Neural crest cell (in vitro differentiated cells): ENCODE measurements around the gene SLC5A2. TPM values are rescaled to one million over a fixed set of nuclear protein-coding genes. Genes with fewer than 3 reads are reported as not detected.
A peak's percentile ranks its signal among the peaks of the same experiment; 100 is the strongest.

ENCODE experiments used
- DNase-seq: peaks from one replicate; pipeline ENCODE4 v3.0.0; 2021; ENCODE audit warnings: low read depth, mixed read lengths, low spot score
- H3K27ac Mint-ChIP-seq: one replicate; pipeline ENCODE4 v1.8.0; 2021; ENCODE audit warnings: mild to moderate bottlenecking, mixed read lengths; ENCODE audit not compliant: unreplicated experiment
- H3K27me3 Mint-ChIP-seq: 2 replicates; pipeline ENCODE4 v1.8.0; 2021; ENCODE audit warnings: low read depth, mild to moderate bottlenecking, mixed read lengths
- H3K36me3 Mint-ChIP-seq: 2 replicates; pipeline ENCODE4 v1.8.0; 2021; ENCODE audit warnings: low read depth, mild to moderate bottlenecking, mixed read lengths
- H3K4me1 Mint-ChIP-seq: 2 replicates; pipeline ENCODE4 v1.8.0; 2021; ENCODE audit warnings: mixed read lengths
- H3K4me3 Mint-ChIP-seq: one replicate; pipeline ENCODE4 v1.8.0; 2021; ENCODE audit warnings: mild to moderate bottlenecking, mixed read lengths
- H3K9me3 Mint-ChIP-seq: 2 replicates; pipeline ENCODE4 v1.8.0; 2021; ENCODE audit warnings: mixed read lengths
- CTCF ChIP-seq: fragments of 200-600 bp; sonication (generic); conservative IDR thresholded peaks from 2 replicates; pipeline ENCODE4 v1.5.0; 2021; ENCODE audit warnings: antibody characterized with exemption, mild to moderate bottlenecking
- total RNA-seq: library from RNA; stranded (reverse); gene quantifications from 2 replicates; pipeline ENCODE4 v1.2.1, GENCODE V29; 2021

The SLC5A2 gene
- total RNA-seq, 1 donor from 2014 or later = not detected

- Mint-ChIP-seq H3K4me3 (peak overlapping the region; percentile 77), H3K27me3 (peaks cover 84% of the 10 kb centered on the region), H3K4me1 (peaks cover 29% of the 10 kb centered on the region)
These were observed 7.9 kb upstream of the SLC5A2 start for GRCh38 chr16:31474773-31475738.

GRCh38 chr16:31475946-31476302 lies 7.0 kb upstream of the SLC5A2 start:
- no peaks in the 10 kb centered on the region for H3K36me3 Mint-ChIP-seq
- DNase-seq = no peak
- no peaks in the 10 kb centered on the region for H3K9me3 Mint-ChIP-seq
- H3K27ac Mint-ChIP-seq = no peak overlapping the region
- H3K4me3 Mint-ChIP-seq = peak overlapping the region; percentile 77
- peaks cover 92% of the 10 kb centered on the region for H3K27me3 Mint-ChIP-seq
- H3K4me1 Mint-ChIP-seq = peaks cover 29% of the 10 kb centered on the region
- TF ChIP-seq CTCF = no peak

More at GRCh38 chr16:31474773-31475738, 7.9 kb upstream of the SLC5A2 start:
- no peak for DNase-seq
- TF ChIP-seq CTCF = no peak
- no peaks in the 10 kb centered on the region for H3K36me3 Mint-ChIP-seq
- no peaks in the 10 kb centered on the region for H3K9me3 Mint-ChIP-seq
- no peak overlapping the region for H3K27ac Mint-ChIP-seq

- Mint-ChIP-seq H3K36me3 (no peaks in the 10 kb centered on the region), H3K27ac (no peak overlapping the region), H3K4me3 (peak overlapping the region; percentile 77), H3K4me1 (peaks cover 23% of the 10 kb centered on the region), H3K27me3 (peaks cover 92% of the 10 kb centered on the region), H3K9me3 (no peaks in the 10 kb centered on the region)
- no peak for TF ChIP-seq CTCF
- no peak for DNase-seq
These were observed 6.4 kb upstream of the SLC5A2 start for GRCh38 chr16:31476303-31477219.

GRCh38 chr16:31477220-31478216 lies 5.4 kb upstream of the SLC5A2 start:
- peak overlapping the region; percentile 74 for H3K4me3 Mint-ChIP-seq
- peak; percentile 48 for DNase-seq
- H3K9me3 Mint-ChIP-seq = no peaks in the 10 kb centered on the region
- no peak overlapping the region for H3K27ac Mint-ChIP-seq
- H3K27me3 Mint-ChIP-seq = peaks cover 94% of the 10 kb centered on the region
- peak; percentile 50 for TF ChIP-seq CTCF
- no peaks in the 10 kb centered on the region for H3K36me3 Mint-ChIP-seq
- H3K4me1 Mint-ChIP-seq = peaks cover 18% of the 10 kb centered on the region
